ENCODE measurements around the gene EMC8. TPM values are rescaled to one million over a fixed set of nuclear protein-coding genes. Genes with fewer than 3 reads are reported as not detected.

Gene EMC8
- total RNA-seq, 1 experiment from 2014 or later = 73.0 TPM

- no peak for TF ChIP-seq EZH2 (IDR thresholded peaks at IDR 0.05)
- TF ChIP-seq ZNF274 (IDR thresholded peaks at IDR 0.05; ENCODE audit: low read depth, low read length) = no peak
- TF ChIP-seq POLR2A (IDR thresholded peaks at IDR 0.05; ENCODE audit: borderline replicate concordance, extremely low read depth, insufficient read depth, insufficient read length) = no peak
- TF ChIP-seq EGR1 (IDR thresholded peaks at IDR 0.05; ENCODE audit: low read depth) = no peak
- TF ChIP-seq, protein P1, sequence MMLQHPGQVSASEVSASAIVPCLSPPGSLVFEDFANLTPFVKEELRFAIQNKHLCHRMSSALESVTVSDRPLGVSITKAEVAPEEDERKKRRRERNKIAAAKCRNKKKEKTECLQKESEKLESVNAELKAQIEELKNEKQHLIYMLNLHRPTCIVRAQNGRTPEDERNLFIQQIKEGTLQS (IDR thresholded peaks at IDR 0.05) = no peak
- no peak for TF ChIP-seq RAD21 (IDR thresholded peaks at IDR 0.05; ENCODE audit: low read depth)
- TF ChIP-seq POLR2AphosphoS5 (IDR thresholded peaks at IDR 0.05; ENCODE audit: low read depth, low read length) = no peak
- TF ChIP-seq SP1 (IDR thresholded peaks at IDR 0.05; ENCODE audit: low read depth) = no peak
- no peak for TF ChIP-seq SIN3A (IDR thresholded peaks at IDR 0.05; ENCODE audit: low read depth)
- no peak for TF ChIP-seq CTCF (IDR thresholded peaks at IDR 0.05 in 2 of 3, conservative IDR thresholded peaks at IDR 0.05 in 1 of 3; ENCODE audit: borderline replicate concordance in 1 of 3, insufficient read depth in 1 of 3, low read depth in 2 of 3, low read length in 2 of 3)
- no peak for TF ChIP-seq CBX3 (IDR thresholded peaks at IDR 0.05; ENCODE audit: low read depth)
- TF ChIP-seq, protein P2, sequence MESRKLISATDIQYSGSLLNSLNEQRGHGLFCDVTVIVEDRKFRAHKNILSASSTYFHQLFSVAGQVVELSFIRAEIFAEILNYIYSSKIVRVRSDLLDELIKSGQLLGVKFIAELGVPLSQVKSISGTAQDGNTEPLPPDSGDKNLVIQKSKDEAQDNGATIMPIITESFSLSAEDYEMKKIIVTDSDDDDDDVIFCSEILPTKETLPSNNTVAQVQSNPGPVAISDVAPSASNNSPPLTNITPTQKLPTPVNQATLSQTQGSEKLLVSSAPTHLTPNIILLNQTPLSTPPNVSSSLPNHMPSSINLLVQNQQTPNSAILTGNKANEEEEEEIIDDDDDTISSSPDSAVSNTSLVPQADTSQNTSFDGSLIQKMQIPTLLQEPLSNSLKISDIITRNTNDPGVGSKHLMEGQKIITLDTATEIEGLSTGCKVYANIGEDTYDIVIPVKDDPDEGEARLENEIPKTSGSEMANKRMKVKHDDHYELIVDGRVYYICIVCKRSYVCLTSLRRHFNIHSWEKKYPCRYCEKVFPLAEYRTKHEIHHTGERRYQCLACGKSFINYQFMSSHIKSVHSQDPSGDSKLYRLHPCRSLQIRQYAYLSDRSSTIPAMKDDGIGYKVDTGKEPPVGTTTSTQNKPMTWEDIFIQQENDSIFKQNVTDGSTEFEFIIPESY (IDR thresholded peaks at IDR 0.05; ENCODE audit: extremely low read depth, insufficient replicate concordance, low read length) = no peak
- no peak for TF ChIP-seq ZFX (IDR thresholded peaks at IDR 0.05)
- TF ChIP-seq EZH2phosphoT487 (IDR thresholded peaks at IDR 0.05; ENCODE audit: borderline replicate concordance) = no peak
- no peak for DNase-seq (ENCODE audit: low read depth, low spot score)
- Histone ChIP-seq H3K9ac (ENCODE audit: low read length) (no peak overlapping the region), H3K4me3 (replicated peaks in 1 of 2; ENCODE audit: low read depth in 1 of 2, low read length in 2 of 2) (no peak overlapping the region), H3K4me2 (ENCODE audit: low read length) (no peak overlapping the region), H3K36me3 (ENCODE audit: control insufficient read depth in 1 of 2, insufficient read depth in 2 of 2, low read length in 2 of 2) (peaks cover 0 to 6% of the 10 kb centered on the region in 2 experiments; a peak in 1 of 4 replicates), H3K27me3 (ENCODE audit: insufficient read depth, low read length) (no peaks in the 10 kb centered on the region), H3K79me2 (ENCODE audit: insufficient read depth, low read length) (no peaks in the 10 kb centered on the region; the same call in 1 of the 2 replicates), H3K27ac (ENCODE audit: low read depth, low read length) (no peak overlapping the region), H3K9me2 (ENCODE audit: insufficient read depth) (no peaks in the 10 kb centered on the region), H2AFZ (ENCODE audit: low read depth, low read length, poor library complexity, severe bottlenecking) (no peak overlapping the region), H4K20me1 (ENCODE audit: insufficient read depth) (no peaks in the 10 kb centered on the region), H3K9me3 (ENCODE audit: control insufficient read depth in 1 of 2, insufficient read depth in 1 of 2, low read depth in 1 of 2, low read length in 2 of 2) (no peaks in the 10 kb centered on the region), H3K4me1 (ENCODE audit: control insufficient read depth in 1 of 2, insufficient read depth in 2 of 2, low read length in 2 of 2) (no peaks in the 10 kb centered on the region)
- ChIA-PET POLR2A (no interaction called here), RAD21 (ENCODE audit: low non-redundant PET in 1 of 2, low total read pairs in 2 of 2, uncharacterized antibody in 2 of 2, unreplicated experiment in 2 of 2) (no interaction called here), CTCF (no interaction called here)
- BruUV-seq (replicated peaks) = no TSS peak
- no peak for ATAC-seq
- intact Hi-C loops (cut with micrococcal nuclease) = no loop called here
Measured at GRCh38 chr16:85731179-85731578, 68.2 kb downstream of the EMC8 start.
